PC-9 (cell line): ENCODE results near the gene SUV39H2. TPM values are rescaled to one million over a fixed set of nuclear protein-coding genes. Genes with fewer than 3 reads are reported as not detected.

Source experiments
- BruUV-seq: library from RNA; stranded (reverse); fragments of 400-500 nt; replicated peaks from 2 replicates; lab custom pipeline; 2021; lab: Mats Ljungman, UMichigan
- CTCF ChIA-PET: fragments of 300-600 bp; sonication (Branson Sonifier 250); formaldehyde crosslinking; loops from one replicate; lab custom pipeline; 2022; ENCODE audit warnings: antibody characterized with exemption; lab: Charles Lee
- POLR2A ChIA-PET: fragments of 300-600 bp; sonication (Branson Sonifier 250); formaldehyde crosslinking; loops from one replicate; lab custom pipeline; 2022; ENCODE audit warnings: antibody characterized with exemption; ENCODE audit not compliant: unreplicated experiment; lab: Charles Lee
- DNase-seq, 2 experiments: peaks; one replicate each; pipeline versions ENCODE4 v3.0.0 to v3.0.0-alpha.2; 2015 to 2022; ENCODE audit warnings: mixed read lengths in 1 of 2
- H2AFZ ChIP-seq: fragments of 200-600 bp; sonication (generic); 2 replicates; pipeline ENCODE4 v1.8.1; 2017; ENCODE audit warnings: antibody characterized with exemption
- H3F3A ChIP-seq: fragments of 200-600 bp; sonication (generic); 2 replicates; pipeline ENCODE4 v1.8.1; 2017; ENCODE audit warnings: antibody characterized with exemption, mild to moderate bottlenecking, low read depth; ENCODE audit not compliant: insufficient read depth
- H3K27ac ChIP-seq: fragments of 200-600 bp; sonication (generic); 2 replicates; pipeline ENCODE4 v1.6.1; 2016; ENCODE audit warnings: mixed run types
- H3K27me3 ChIP-seq: fragments of 200-600 bp; sonication (generic); 2 replicates; pipeline ENCODE4 v1.6.1; 2016; ENCODE audit warnings: low read depth, mixed run types; ENCODE audit not compliant: insufficient read depth
- H3K36me3 ChIP-seq: fragments of 200-600 bp; sonication (generic); 2 replicates; pipeline ENCODE4 v1.6.1; 2016; ENCODE audit warnings: low read depth, mixed run types
- H3K4me1 ChIP-seq: fragments of 200-600 bp; sonication (generic); replicated peaks from 2 replicates; pipeline ENCODE4 v1.6.1; 2016; ENCODE audit warnings: mixed run types; ENCODE audit not compliant: insufficient read depth
- H3K4me2 ChIP-seq: fragments of 200-600 bp; sonication (generic); 2 replicates; pipeline ENCODE4 v1.6.1; 2017; ENCODE audit warnings: mixed run types
- H3K4me3 ChIP-seq: fragments of 200-600 bp; sonication (generic); 2 replicates; pipeline ENCODE4 v1.6.1; 2016; ENCODE audit warnings: mixed run types
- H3K79me2 ChIP-seq: fragments of 200-600 bp; sonication (generic); 2 replicates; pipeline ENCODE4 v1.6.1; 2017; ENCODE audit warnings: low read depth, mixed run types
- H3K9me2 ChIP-seq: fragments of 200-600 bp; sonication (generic); 2 replicates; pipeline ENCODE4 v1.8.1; 2017; ENCODE audit warnings: mild to moderate bottlenecking; ENCODE audit not compliant: insufficient read depth
- H3K9me3 ChIP-seq: fragments of 200-600 bp; sonication (generic); 2 replicates; pipeline ENCODE4 v1.8.1; 2016; ENCODE audit warnings: low read depth; ENCODE audit not compliant: insufficient read depth
- H4K20me1 ChIP-seq: fragments of 200-600 bp; sonication (generic); 2 replicates; pipeline ENCODE4 v1.8.1; 2017; ENCODE audit not compliant: insufficient read depth
- CTCF ChIP-seq: fragments of 200-600 bp; sonication (generic); conservative IDR thresholded peaks from 2 replicates; pipeline ENCODE4 v1.6.1; 2017; ENCODE audit warnings: mixed run types, antibody characterized with exemption, mild to moderate bottlenecking, moderate library complexity
- EZH2 ChIP-seq: fragments of 200-600 bp; sonication (generic); IDR thresholded peaks from 2 replicates; pipeline ENCODE4 v1.8.0; 2017; ENCODE audit warnings: antibody characterized with exemption, low read depth
- intact Hi-C: fragments of 100-400 bp; cut with micrococcal nuclease; formaldehyde crosslinking; loops from one replicate; pipeline ENCODE4 v1.10.0; 2022; ENCODE audit not compliant: unreplicated experiment
- total RNA-seq: library from RNA; stranded (reverse); gene quantifications from 2 replicates; pipeline ENCODE4 v1.2.3, GENCODE V29; 2021

Gene SUV39H2
- total RNA-seq, 1 experiment from 2014 or later: 20.9 TPM

- CTCF ChIA-PET: no interaction called here
- POLR2A ChIA-PET: no interaction called here
- H3K36me3 ChIP-seq: peaks cover 29% of the 10 kb centered on the region
- no peak overlapping the region for H3K4me3 ChIP-seq
- H3K4me2 ChIP-seq: no peak overlapping the region
- peak in 1 of 2 experiments; percentile 6 for DNase-seq
- no peaks in the 10 kb centered on the region for H3K9me2 ChIP-seq
- intact Hi-C loops: no loop called here
- H3K9me3 ChIP-seq: no peaks in the 10 kb centered on the region
- BruUV-seq: no TSS peak
- no peaks in the 10 kb centered on the region for H4K20me1 ChIP-seq
- H3F3A ChIP-seq: no peaks in the 10 kb centered on the region
- TF ChIP-seq EZH2: no peak
- TF ChIP-seq CTCF: peak; percentile 57
- no peaks in the 10 kb centered on the region for H3K27me3 ChIP-seq
- H2AFZ ChIP-seq: no peak overlapping the region
- H3K27ac ChIP-seq: no peak overlapping the region
- H3K79me2 ChIP-seq: no peaks in the 10 kb centered on the region
- no peaks in the 10 kb centered on the region for H3K4me1 ChIP-seq
Measured at GRCh38 chr10:14904316-14904732, 25.7 kb downstream of the SUV39H2 start.

DNA sequence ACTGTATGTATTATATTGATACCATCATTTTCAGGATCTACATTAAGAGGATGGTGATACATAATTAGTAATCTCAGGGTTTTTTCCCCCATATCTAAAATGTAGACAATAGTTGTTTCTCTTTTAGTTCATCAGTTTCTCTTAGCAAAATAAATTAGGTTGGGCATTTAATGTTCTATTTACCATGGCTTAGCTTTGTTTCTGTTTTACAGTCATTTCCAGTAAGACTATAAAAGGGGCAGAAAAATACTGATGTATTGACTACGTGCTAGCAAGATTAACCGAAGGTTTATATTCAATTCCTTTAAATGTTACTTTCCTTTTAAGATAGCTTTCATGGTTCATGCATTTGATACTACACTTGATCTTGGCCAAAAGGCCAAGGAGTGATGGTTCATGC is 26.2 kb downstream of the SUV39H2 start:
- TF ChIP-seq CTCF: no peak
- ChIA-PET POLR2A (no interaction called here), CTCF (no interaction called here)
- Histone ChIP-seq H4K20me1 (no peaks in the 10 kb centered on the region), H3K36me3 (peaks cover 29% of the 10 kb centered on the region), H3K9me3 (no peaks in the 10 kb centered on the region), H3F3A (no peaks in the 10 kb centered on the region), H2AFZ (no peak overlapping the region), H3K27ac (no peak overlapping the region), H3K4me1 (no peaks in the 10 kb centered on the region), H3K79me2 (no peaks in the 10 kb centered on the region), H3K4me3 (no peak overlapping the region), H3K27me3 (no peaks in the 10 kb centered on the region), H3K4me2 (no peak overlapping the region), H3K9me2 (no peaks in the 10 kb centered on the region)
- no TSS peak for BruUV-seq
- DNase-seq: no peak
- intact Hi-C loops: no loop called here

GRCh38 chr10:14905890-14906289 is 27.2 kb downstream of the SUV39H2 start:
- BruUV-seq: no TSS peak
- H4K20me1 ChIP-seq: no peaks in the 10 kb centered on the region
- no peak overlapping the region for H3K4me3 ChIP-seq
- H2AFZ ChIP-seq: no peak overlapping the region
- peaks cover 32% of the 10 kb centered on the region for H3K36me3 ChIP-seq
- POLR2A ChIA-PET: interaction anchor here (0.7 kb wide), 1 partner anchor 68 kb away, joined by 4 read pairs; the partner anchor contains the start of genes CDNF, HSPA14 and MSANTD7
- H3K79me2 ChIP-seq: no peaks in the 10 kb centered on the region
- no peak overlapping the region for H3K4me2 ChIP-seq
- DNase-seq: no peak
- CTCF ChIA-PET: no interaction called here
- intact Hi-C loops: no loop called here
- H3K4me1 ChIP-seq: no peaks in the 10 kb centered on the region
- no peaks in the 10 kb centered on the region for H3K9me3 ChIP-seq
- no peaks in the 10 kb centered on the region for H3K27me3 ChIP-seq
- H3K9me2 ChIP-seq: no peaks in the 10 kb centered on the region
- TF ChIP-seq CTCF (no peak), EZH2 (no peak)
- no peak overlapping the region for H3K27ac ChIP-seq
- no peaks in the 10 kb centered on the region for H3F3A ChIP-seq
